DLD1 (cell line): Measurements from ENCODE around the gene CYP46A1.
"Not testable (repeated sequence)": the region's sequence is repeated elsewhere in the genome, so short reads cannot be mapped to it uniquely, and the experiment has no call there.

ENCODE experiments used
- in situ Hi-C: cut with HindIII; loops from 2 replicates; pipeline ENCODE4 v1.10.0; 2017; ENCODE audit warnings: low sequenced_read_pairs

Gene CYP46A1

DNA sequence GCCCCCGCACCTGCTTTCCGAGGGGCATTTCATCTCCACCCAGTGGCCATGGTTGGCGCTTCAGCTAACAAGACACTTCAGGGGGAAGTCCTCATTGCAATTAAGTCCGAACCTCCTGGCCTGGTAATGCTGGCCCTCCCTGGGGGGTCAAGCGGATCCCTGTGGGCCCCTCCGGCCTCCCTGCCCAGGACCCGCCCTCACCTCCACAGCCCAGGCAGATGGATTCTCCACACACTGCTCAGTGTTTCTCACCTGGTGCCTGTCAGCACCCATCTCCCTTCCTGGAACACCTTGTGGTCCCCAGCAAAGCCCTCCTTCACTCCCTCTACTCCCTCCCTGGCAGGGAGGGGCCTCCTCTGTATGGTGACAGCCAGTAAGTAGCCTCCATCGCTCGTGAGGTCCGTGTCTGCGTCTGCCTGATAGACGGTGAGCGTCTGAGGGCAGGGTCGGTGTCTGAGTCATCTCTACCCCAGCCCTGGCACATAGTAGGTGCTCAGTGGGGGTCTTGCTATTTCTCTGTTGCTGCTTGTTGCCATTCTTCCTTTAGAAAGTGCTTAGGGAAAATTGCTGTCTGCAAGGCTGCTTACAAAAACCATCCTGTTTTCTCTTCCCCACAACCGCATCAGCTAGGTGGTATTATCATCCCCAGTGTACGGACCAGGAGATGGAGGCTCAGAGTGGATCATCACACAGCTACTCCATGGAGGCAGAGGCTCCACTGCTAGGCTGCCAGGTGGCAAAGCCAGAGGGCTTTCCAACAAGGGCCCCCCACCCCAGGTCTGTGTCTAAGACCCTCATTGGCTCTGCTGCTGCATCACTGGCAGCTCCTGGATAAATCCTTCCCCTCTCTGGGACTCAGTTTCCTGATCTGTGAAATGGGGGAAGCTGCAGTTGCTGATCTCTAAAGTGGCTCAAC is 69.4 kb downstream of the CYP46A1 start:
- in situ Hi-C loops: no loop called here

DNA sequence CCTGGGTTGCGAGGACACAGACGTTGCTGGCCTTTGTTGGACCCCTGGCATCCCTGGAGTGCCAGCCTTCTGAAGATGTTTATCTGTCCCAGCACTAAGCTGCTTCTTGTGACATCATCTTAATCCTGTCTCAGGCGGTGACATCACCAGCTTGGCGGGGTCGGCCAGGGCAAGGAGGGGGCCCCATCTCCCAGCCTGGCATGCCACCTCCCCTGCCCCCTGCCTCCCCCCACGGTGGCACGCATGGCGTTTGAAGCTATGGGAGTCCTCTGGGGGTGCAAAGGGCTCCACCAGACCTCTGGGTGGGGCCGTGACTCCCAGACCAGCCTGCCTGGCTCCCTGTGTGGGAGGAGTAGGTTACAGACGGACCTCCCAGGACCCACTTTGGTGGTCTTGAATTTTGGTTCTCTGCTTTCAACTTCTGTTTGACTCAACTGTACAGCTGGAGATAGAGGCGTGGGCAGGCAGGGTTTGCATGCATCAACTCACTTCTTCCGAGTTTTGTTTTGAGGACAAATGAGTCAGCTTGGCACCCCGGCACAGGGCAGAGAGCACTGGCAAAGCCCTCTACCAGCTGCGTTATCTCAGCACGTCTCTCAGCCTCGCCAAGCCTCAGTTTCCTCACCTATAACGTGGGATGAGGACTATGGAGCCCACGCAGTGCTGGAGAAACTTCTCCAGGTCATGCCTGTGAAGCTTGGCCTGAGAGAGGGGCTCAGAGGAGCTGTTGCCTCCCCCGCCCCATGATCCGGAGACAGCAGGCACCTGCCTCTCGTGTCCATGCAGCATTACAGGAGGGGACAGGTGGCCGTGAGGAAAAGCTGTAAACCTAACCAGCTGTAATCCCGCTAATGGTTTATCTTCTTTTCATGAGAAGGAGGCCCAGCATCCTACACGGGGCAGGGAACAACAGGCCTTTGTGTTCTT is 70.3 kb downstream of the CYP46A1 start:
- in situ Hi-C loops: no loop called here

- in situ Hi-C loops: no loop called here
These were observed 70.9 kb downstream of the CYP46A1 start for GRCh38 chr14:99755068-99755405.

GRCh38 chr14:99755629-99756603 is 71.8 kb downstream of the CYP46A1 start:
- in situ Hi-C loops: no loop called here

DNA sequence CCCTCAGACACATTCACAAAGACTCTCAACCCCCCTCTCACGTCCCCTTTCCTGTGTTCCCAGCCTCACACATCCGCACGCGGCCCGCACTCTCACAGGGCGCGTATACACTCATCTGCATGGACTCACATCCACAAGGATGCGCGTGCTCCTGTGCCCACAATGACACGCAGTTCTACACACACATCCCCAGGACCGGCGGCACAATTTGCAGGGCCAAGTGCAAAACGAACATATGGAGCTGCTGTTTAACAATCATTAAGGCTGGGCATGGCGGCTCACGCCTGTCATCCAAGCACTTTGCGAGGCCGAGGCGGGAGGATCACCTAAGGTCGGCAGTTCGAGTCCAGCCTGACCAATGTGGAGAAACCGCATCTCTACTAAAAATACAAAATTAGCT is 72.7 kb downstream of the CYP46A1 start:
- in situ Hi-C loops: no loop called here

- in situ Hi-C loops: no loop called here
These were observed 73.4 kb downstream of the CYP46A1 start for GRCh38 chr14:99757331-99758070.

GRCh38 chr14:99758121-99758821 is 74.2 kb downstream of the CYP46A1 start:
- in situ Hi-C loops: no loop called here

DNA sequence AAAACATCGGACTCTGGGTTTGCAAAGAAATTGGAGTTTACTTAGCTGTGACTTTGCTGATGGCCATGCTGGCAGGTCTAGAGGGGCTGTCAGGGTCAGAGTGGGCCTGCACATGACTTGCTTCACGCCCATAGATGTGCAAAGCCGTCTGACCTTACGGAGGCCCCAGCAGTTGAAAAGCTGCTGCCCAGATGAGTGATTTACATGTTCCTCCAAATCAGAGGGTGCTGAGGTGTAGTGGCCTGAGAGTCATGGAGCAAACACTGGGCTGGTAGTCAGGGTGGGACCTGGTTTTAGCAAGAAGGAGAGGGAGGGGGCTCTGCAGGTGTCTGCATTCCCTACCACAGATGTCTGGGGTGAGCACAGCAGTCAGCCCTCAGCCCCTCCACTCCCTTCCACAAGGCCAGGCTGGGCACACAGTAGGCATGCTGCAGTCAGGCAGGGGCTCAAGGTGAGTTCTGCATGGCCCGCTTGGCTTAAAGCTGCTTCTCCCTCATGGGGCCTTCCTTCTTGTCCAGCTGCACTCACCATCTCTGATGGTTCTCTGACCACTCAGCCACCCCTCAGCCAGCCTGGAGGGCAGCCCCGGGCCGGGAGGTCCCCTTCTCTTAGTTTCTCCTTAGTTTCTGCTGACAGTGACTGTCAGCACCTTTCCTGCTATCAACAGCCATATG is 74.9 kb downstream of the CYP46A1 start:
- in situ Hi-C loops: no loop called here

GRCh38 chr14:99759546-99759925 is 75.4 kb downstream of the CYP46A1 start:
- in situ Hi-C loops: no loop called here

DNA sequence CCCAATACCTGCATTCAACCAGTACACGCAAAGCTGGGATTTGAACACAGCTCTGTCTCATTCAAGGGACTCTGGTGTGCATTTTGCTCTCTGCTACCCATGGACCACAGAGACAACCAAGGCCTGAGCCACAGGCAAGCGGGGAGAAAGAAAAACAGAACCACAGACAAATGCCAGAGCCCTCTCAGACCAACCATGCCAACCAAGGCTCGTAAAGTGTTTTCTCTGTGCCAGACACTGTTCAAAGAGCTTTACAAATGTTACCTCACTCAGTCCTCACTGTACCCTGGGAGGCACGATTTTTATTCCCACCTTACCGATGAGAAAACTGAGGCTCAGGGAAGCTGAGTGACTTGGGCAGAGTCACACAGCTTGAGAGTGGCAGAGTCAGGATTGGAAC is 76.7 kb downstream of the CYP46A1 start:
- in situ Hi-C loops: no loop called here

DNA sequence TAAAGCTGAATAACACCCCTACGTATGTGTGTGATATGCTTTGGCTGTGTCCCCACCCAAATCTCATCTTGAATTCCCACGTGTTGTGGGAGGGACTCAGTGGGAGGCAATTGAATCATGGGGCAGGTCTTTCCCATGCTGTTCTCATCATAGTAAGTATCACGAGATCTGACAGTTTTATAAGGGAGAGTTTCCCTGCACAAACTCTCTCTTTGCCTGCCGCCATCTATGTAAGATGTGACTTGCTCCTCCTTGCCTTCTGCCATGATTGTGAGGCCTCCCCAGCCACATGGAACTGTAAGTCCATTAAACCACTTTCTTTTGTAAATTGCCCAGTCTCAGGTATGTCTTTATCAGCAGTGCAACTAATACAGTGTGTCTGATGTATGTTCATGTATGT is 78.8 kb downstream of the CYP46A1 start:
- in situ Hi-C loops: not testable (repeated sequence)

DNA sequence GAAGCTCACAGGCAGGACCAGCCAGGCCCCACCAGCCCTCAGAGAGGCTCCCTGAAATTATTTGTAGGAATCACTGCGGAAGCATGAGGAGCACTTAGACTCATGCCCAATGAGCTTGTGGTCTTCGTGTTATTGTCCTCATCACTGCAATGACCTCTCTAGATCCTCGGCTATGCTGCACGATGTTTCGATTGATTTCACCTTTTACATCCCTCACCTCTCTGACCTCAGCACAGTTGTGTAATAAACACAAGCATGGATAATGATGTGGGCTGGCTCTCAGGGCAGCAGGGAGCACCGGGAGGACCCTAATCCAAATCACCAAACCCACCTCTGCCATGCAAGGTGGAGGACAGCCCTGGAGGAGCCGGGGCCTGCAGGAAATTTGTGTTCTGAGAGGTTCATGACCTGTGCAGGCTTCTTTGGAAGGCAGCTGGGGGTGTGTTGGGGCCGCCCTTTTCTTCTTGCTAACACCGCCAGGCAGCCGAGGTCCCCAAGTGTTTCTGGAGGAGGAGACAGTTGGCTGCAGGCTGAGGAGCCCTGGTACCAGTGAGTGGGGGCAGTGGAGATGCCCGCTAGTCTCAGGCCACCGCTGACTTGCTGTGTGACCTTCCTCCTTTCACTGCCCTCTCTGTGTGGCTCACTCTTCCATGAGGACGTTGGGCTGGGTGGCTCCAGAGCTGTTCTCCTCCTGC is 79.6 kb downstream of the CYP46A1 start:
- in situ Hi-C loops: no loop called here

DNA sequence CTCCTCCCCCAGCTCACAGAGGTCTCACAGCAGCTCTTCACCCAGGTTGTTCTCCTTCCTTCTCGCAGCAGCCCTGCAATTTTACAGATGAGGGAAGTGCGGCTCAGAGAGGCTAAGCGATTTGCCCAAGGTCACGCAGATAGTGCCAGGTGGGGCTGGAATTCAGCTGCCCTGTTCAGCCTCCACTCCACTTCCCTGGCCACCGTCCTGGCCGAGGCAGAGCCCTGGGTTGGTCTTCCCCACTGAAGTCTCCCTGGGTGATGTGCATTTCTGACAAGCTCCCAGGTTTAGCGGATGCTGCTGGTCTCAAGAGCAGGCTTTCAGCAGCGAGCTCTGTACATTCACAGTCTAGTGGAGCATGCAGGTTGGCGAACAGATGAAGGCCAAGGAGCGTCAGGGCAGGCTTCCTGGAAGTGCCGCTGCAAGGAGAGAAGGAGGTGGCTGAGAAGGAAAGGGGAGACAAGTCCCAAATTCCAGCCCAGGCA is 80.2 kb downstream of the CYP46A1 start:
- in situ Hi-C loops: no loop called here

DNA sequence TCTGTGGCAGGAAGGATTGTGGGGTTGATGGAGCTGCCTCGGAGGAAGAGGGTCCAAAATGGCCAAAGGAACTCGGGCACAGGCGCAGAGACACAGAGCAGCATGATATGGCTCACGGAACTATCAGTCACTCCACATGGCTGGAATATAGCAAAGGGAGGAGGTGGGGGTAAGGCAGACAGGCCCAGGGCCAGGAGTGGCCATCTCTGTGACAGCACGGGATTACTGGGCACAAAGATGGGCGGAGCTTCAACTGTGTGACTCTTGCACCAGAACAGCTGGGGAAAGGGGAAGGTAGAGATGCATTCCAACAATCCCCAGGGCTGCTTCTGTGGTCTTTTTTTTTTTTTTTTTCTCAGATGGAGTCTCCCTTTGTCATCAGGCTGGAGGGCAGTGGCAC is 84.3 kb downstream of the CYP46A1 start:
- in situ Hi-C loops: no loop called here

- in situ Hi-C loops: no loop called here
These were observed 85.0 kb downstream of the CYP46A1 start for GRCh38 chr14:99769123-99769522.

GRCh38 chr14:99769799-99770198 is 85.7 kb downstream of the CYP46A1 start:
- in situ Hi-C loops: loop anchor here (10.0 kb wide), 1 partner anchor 105 kb away; no protein-coding TSS in a partner anchor

DNA sequence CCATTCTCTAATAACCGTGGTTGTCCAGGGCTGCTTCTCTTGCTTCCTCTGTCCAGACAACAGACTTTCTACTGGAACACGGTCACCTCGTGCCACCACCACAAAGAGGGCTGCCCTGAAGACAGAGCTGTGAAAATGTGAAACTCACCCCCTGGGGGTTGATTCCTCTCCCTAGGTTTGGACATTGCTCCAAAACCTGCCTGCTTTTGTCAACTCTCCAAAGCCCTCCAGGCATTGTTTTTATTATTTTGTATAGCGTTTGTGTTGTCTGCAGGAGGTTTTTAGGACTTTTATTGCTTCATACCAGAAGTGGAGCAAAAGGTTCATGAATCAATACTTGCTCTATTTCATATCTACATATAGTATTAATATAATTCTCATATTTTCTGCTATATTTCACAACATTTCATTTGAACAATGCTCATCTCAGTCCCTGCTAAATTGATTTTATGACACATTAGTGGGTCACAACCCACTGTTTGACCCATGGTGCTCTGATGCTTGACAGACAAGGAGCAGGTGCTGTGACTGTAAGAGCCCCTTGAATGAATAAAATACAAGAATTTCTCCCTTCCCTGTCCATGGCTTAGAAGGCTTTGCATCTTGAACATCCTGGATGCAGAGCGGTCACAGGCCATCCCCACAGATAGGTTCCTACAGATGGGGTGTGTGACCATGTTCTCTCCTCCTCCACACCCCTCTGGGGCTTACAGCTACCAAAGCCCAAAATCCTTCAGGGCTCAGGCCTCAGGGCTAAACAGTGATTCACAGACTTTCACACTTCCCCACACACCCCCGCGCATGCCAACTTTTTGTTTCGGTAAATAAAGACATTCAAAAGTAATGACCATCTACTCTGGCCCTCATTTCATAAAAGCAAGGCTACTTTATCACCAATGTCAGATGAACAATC is 88.5 kb downstream of the CYP46A1 start:
- in situ Hi-C loops: loop anchor here (10.0 kb wide), 1 partner anchor 102 kb away; no protein-coding TSS in a partner anchor
